Left ventricle myocardium inferior (tissue), 1 donor: Measurements from ENCODE around the gene INSYN2A. TPM values are rescaled to one million over a fixed set of nuclear protein-coding genes. Genes with fewer than 3 reads are reported as not detected.

ENCODE experiments used
- DNase-seq: peaks from one replicate; pipeline ENCODE4 v3.0.0-alpha.2; 2020
- H3K27ac ChIP-seq: fragments of 200-600 bp; replicated peaks from 2 replicates; pipeline ENCODE4 v1.8.0; 2021
- H3K27me3 ChIP-seq: fragments of 200-600 bp; 2 replicates; pipeline ENCODE4 v1.8.0; 2021; ENCODE audit warnings: low read depth
- H3K36me3 ChIP-seq: fragments of 200-600 bp; 2 replicates; pipeline ENCODE4 v1.8.0; 2021
- H3K4me1 ChIP-seq: fragments of 200-600 bp; 2 replicates; pipeline ENCODE4 v1.8.0; 2021
- H3K4me3 ChIP-seq: fragments of 200-600 bp; 2 replicates; pipeline ENCODE4 v1.8.0; 2021; ENCODE audit warnings: mild to moderate bottlenecking, moderate library complexity
- H3K9me3 ChIP-seq: fragments of 200-600 bp; replicated peaks from 2 replicates; pipeline ENCODE4 v1.8.0; 2021
- CTCF ChIP-seq: fragments of 200-600 bp; IDR thresholded peaks from 2 replicates; pipeline ENCODE4 v1.8.0; 2021; ENCODE audit warnings: antibody characterized with exemption, mild to moderate bottlenecking, borderline replicate concordance
- intact Hi-C: fragments of 100-400 bp; cut with micrococcal nuclease; formaldehyde crosslinking; loops from one replicate; pipeline ENCODE4 v1.11.0; 2022
- total RNA-seq: library from RNA; stranded (reverse); fragmentation: NEBNext Ultra II Directional; extraction: Animal tissue kit (Norgen Biotek cat#: 25700); gene quantifications from one replicate; pipeline ENCODE4 v1.2.1, GENCODE V29; 2021
- donor health status: DM: no; HTN: yes; CAD: no; lungs with severe emphysema.

The INSYN2A gene
- total RNA-seq, 1 donor from 2014 or later = not detected

- H3K4me3 ChIP-seq = no peak overlapping the region
- intact Hi-C loops = no loop called here
- no peaks in the 10 kb centered on the region for H3K9me3 ChIP-seq
- no peak for DNase-seq
- no peak overlapping the region for H3K27ac ChIP-seq
- H3K4me1 ChIP-seq = peaks cover 10% of the 10 kb centered on the region
- TF ChIP-seq CTCF = no peak
- H3K36me3 ChIP-seq = no peaks in the 10 kb centered on the region
- no peaks in the 10 kb centered on the region for H3K27me3 ChIP-seq
Measured at GRCh38 chr10:127149501-127150081, 46.8 kb downstream of the INSYN2A start.

- H3K4me1 ChIP-seq = peaks cover 10% of the 10 kb centered on the region
- H3K9me3 ChIP-seq = no peaks in the 10 kb centered on the region
- no peak overlapping the region for H3K27ac ChIP-seq
- no peak for DNase-seq
- H3K36me3 ChIP-seq = no peaks in the 10 kb centered on the region
- no peak for TF ChIP-seq CTCF
- intact Hi-C loops = no loop called here
- no peak overlapping the region for H3K4me3 ChIP-seq
- H3K27me3 ChIP-seq = no peaks in the 10 kb centered on the region
Measured at GRCh38 chr10:127148933-127149220, 47.5 kb downstream of the INSYN2A start.

GRCh38 chr10:127148066-127148932 is 48.1 kb downstream of the INSYN2A start:
- Histone ChIP-seq H3K4me1 (peaks cover 10% of the 10 kb centered on the region), H3K27me3 (no peaks in the 10 kb centered on the region), H3K36me3 (no peaks in the 10 kb centered on the region), H3K4me3 (no peak overlapping the region), H3K27ac (no peak overlapping the region), H3K9me3 (no peaks in the 10 kb centered on the region)
- DNase-seq = no peak
- TF ChIP-seq CTCF = no peak
- intact Hi-C loops = no loop called here

- H3K27ac ChIP-seq = no peak overlapping the region
Measured at GRCh38 chr10:127146661-127147060, 49.7 kb downstream of the INSYN2A start.

More at GRCh38 chr10:127146661-127147060, 49.7 kb downstream of the INSYN2A start:
- Histone ChIP-seq H3K9me3 (no peaks in the 10 kb centered on the region), H3K36me3 (no peaks in the 10 kb centered on the region), H3K27me3 (no peaks in the 10 kb centered on the region), H3K4me1 (no peaks in the 10 kb centered on the region), H3K4me3 (no peak overlapping the region)
- no peak for TF ChIP-seq CTCF
- no peak for DNase-seq
- intact Hi-C loops = no loop called here
